Parietal lobe (tissue), 2 donors: ENCODE data around the gene PKN2. TPM values are rescaled to one million over a fixed set of nuclear protein-coding genes. Genes with fewer than 3 reads are reported as not detected.

Experiments
- small RNA-seq: library from RNA; depleted of rRNA; stranded (forward); fragments of <200 nt; gene quantifications from one replicate; pipeline ENCODE3, GENCODE V24; 2014; ENCODE audit warnings: low replicate concordance
- total RNA-seq: library from RNA; depleted of rRNA; stranded (reverse); fragments of >200 nt; gene quantifications from one replicate; pipeline ENCODE4 v1.2.3, GENCODE V29; 2014

The PKN2 gene
- 72.3 TPM for total RNA-seq

DNA sequence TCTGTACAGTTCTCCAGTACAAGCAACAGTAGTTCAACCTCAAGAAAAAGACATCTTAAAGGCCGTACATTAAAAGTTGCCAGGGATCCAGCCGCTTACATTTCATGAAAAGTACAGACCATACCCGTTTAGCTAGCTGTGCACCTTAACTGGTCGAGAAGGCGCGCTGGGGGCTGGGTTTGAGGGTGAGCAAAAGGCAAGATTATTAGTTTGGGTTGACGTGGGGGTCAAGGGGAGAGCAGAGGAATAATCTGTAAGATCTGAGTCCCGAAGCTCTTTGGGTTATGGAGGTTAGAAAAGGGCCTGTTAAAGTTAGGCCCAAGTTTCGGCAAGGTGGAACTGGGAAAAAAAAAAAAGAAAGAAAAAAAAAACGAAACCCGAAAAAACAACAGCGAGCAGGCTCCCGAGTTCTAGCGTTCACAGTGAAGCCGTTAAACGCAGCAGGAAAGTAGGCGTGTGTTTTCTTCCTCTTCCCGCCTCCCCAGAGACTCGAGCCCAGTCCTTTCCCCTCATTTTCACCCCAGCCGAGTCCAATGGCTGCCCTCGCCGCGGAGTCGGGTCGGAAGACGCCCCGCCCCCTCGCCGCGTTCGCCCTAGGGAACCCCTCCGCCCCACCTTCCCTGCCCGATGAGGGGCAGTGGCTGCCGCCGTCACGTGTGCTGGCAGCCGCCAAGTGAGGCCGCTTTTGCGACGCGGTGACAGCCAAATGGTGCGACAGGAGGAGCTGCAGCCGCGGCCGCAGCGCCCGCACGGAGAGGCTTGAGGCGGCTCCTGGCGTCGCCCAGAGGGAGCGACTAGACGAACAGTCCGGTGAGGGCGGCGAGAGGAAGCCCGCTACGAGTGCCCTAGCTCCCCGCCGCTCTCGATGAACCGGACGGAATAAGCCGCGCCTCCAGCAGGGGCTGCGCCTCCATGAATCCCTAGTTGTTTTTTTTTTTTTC, at the start of gene PKN2:
Gene PKN2 (plus strand): TSS at position 733 of the 941 bp plus-strand sequence. CDS start 308 bp downstream, outside the sequence.

Small RNA genes within 50 kb of the gene (small RNA-seq; reads per million reads assigned to genes)
- gene RNU6-125P: not detected

Other genes starting within 250 kb of the PKN2 start
- gene GTF2B, start 207.3 kb downstream of the PKN2 start, total RNA-seq: 44.1 TPM